GM18519 (cell line): ENCODE results near the gene DAND5.

Experiments used
- ATAC-seq: cut with Tn5 transposase; IDR thresholded peaks from one replicate; pipeline ENCODE4 v1.9.1; 2021; ENCODE audit warnings: mild to moderate bottlenecking, moderate library complexity; ENCODE audit not compliant: unreplicated experiment, low FRiP score

The DAND5 gene, protein sequence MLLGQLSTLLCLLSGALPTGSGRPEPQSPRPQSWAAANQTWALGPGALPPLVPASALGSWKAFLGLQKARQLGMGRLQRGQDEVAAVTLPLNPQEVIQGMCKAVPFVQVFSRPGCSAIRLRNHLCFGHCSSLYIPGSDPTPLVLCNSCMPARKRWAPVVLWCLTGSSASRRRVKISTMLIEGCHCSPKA

DNA sequence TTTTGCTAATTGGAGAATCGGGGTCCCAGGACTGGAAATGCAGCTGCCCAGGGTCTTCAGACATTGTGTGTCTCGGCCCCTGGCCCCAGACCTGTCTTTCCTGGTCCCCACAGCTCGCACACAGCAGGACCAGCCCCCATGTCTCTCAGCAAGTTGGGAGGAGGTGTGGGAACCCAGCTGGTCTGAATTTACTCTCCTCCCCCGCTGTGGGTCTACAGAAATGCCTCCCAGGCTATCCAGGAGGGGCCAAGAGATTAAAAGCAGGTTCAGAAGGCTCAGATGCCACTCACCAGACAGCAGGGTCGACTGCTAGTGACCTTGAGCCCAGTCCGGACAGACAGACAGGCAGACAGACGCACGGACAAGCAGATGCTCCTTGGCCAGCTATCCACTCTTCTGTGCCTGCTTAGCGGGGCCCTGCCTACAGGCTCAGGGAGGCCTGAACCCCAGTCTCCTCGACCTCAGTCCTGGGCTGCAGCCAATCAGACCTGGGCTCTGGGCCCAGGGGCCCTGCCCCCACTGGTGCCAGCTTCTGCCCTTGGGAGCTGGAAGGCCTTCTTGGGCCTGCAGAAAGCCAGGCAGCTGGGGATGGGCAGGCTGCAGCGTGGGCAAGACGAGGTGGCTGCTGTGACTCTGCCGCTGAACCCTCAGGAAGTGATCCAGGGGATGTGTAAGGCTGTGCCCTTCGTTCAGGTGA is at the start of gene DAND5:
DAND5 (plus strand) TSS at position 285 of the 697 bp plus-strand sequence; CDS start at position 370, 85 bp downstream.
- no peak for ATAC-seq

DNA sequence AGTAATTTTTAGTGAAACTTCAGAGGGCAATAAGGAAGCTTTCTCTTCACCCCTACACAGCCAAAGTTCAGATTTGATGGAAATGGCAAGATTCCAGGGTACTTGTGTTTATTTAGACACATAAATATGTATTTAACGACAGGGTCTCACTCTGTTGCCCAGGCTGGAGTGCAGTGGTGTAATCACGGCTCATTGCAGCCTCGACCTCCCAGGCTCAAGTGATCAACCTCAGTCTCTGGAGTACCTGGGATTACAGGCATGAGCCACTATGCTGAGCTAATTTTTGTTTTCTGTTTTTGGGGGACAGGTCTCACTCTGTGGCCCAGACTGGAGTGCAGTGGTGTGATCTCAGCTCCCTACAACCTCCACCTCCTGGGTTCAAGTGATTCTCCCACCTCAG is 48.3 kb upstream of the DAND5 start:
- ATAC-seq, result no peak

DNA sequence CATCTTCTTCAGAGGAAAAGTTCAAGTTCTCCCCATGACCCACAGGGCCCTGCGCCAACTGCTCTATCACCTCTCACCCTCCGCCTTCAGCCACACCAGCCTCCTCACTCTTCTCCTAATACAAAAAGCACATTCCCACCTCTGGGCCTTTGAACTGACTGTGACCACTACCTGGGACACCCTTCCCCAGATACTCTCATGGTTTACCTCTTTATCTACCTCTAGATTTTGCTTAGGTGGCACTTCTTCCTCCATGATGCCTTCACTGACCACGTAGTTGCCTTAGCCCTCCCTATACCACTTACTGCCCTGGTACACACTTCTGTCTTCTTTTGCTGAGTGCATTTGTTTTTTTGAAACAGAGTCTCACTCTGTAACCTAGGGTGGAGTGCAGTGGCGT is 46.4 kb upstream of the DAND5 start:
- no peak for ATAC-seq

DNA sequence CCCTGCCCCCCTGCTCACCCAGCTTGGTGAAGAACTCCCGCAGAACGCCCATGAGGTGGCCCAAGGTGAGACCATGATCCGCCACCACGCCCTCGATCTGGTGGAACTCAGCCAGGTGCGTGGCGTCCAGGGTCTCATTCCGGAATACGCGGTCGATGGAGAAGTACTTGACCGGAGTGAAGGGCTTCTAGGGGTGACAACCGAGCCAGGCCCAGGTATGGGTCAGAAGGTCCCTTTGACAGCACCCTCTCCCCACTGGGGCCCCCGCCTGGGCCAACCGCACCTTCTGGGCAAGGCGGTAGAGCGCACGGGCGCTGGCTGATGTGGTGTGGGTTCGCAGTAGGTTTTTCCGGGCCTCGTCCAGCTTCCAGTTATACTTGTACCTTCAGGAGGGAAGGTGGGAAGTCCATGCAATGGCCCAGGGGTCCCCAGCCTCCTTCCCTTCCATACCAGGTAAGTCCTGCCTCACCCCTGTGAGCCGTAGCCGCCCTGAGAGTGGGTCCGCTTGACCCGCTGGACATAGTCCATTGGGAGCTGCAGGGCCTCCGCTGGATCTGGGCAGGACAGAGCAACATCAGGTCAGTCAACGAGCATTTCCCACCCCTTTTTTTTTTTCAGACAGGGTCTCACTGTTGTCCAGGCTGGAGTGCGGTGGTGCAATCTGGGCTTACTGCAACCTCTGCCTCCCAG is 44.6 kb upstream of the DAND5 start:
- ATAC-seq, result no peak

DNA sequence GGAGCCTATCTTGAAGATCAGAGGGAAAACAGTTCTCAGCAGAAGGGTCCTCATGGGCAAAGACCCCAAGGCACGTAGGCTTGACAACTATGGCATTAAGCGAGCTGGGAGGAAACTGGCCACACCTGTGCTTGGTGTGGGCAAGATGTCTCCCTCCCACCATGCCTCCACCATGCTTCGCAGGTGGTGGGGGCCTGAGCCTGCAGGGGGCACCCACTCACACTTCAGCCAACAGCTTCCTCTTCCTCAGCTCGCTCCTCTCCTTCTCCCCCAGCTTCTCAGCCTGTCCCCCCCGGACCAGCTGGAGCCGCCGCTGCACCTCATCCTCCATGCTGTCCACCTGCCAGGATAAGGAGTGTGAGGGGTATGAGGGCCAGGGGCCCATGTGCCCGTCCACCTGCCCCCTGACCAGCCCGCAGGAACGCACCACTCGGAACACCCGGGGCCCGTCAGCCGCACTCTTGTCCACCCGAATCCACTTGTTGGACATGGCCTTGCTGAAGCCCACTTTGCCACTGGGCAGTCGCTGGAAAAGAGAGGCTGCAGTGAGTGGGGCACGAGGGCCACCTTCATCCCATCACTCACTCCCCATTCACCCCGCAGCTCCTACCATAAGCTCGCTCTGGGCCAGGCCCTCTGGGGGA is 39.3 kb upstream of the DAND5 start:
- ATAC-seq, result no peak

DNA sequence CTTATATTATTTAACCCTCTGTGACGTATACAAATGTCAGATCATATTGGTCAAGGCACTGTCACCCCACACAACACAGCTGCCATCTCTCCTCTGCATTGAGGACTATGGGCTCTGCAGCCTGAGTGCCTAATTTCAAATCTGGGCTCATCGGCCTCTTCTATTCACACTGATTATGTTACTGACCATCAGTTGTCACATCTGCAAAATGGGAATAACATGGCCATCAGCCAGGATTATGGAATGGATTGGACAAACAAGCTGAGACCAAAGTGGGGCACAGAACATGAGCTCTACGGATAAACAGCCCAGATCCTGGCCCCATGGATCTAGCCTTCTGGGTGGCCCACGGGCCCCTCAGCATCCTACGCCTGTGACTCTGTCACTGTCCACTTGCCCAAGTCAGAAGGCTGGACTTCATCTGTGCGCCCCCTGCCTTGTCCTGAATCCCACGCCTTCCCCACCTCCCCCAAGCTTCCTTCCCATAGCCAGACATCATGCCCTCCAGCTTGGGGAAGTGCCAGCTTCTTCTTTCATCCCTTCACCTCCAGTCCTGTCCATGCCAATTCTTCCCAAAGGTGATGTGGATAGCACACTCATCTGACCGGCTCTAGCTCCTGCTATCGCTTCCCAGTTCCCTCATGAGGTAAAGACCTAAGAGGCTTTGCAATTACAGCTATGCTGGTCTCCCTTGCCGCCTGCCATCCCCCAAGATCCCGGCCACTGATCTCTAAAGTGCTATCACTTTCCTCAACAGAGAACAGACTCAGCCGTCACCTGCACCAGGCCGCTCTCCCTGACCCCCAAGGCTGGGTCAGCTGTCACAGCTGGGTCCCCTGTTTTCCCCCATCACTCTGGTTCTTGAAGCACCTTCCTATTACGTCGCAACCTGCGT is 36.7 kb upstream of the DAND5 start:
- ATAC-seq, result no peak

DNA sequence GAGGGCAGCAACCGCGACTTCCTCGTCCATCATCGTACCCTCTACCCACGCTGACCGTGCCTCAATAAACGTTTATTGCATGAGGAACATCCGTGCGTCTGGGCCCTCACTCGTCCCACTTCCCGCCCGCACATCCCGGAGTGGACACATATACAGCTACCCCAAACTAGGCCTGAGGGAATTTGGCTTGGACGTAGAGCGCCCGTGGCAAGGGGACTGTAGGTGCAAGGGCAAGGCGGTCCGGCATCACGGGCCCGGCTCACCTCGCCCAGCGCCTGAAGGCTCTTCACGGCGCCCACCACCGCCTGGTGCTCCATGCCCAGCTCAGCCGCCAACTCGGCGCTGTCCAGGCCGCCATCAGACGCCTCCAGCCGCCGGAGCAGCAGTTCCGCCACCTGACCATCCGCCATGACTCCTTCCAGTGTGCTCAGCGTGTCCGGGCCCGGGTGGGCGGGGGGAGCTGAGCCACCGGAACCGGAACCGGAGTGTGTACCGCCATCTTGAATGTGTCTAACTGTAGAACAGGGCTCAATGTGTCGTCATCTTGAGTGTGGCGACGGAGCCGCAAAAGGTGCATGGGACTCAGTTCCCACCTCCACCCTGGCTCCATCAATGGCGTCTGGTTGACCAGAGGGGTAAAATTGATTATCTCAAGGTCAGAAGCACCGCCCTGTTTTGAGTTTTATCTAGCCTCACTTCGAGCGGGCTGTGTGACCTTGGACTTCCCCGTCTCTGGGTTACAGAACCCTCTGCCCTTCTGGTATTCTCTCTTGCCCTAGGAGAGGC is 35.9 kb upstream of the DAND5 start, which contains the start of gene FARSA:
FARSA (minus strand) TSS at position 425 of the 786 bp plus-strand sequence; CDS start at position 410, 15 bp downstream.
- ATAC-seq, result no peak

DNA sequence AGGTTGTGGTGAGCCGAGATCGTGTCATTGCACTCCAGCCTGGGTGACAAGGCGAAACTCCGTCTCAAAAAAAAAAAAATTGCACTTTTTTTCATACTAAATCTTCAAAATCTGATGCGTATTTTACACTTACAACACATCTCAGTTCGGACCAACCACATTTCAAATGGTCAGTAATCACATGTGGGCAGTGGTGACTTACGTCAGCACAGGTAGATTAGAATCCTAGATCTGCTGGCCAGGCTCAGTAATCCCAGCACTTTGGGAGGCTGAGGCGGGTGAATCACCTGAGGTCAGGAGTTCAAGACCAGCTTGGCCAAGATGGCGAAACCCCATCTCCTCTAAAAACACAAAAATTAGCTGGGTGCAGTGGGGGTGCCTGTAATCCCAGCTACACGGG is 34.3 kb upstream of the DAND5 start:
- no peak for ATAC-seq

DNA sequence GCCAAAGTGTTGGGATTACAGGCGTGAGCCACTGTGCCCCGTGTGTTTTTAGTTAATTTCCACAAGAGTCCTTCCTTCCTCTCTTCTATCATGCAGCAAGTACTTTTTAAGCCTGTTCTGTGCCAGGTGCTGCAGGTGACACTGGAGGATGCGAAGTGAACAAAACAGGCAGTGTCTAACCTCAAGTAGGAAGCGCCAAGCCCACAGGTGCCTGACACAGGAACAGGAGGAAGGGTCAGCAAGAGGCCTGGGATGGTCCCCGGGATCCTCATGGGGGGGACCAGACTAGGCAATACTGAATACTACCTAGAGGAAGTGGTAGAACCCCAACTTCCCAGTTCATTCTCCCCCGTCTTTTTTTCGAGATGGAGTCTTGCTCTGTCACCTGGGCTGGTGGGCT is 32.8 kb upstream of the DAND5 start:
- ATAC-seq, result no peak

DNA sequence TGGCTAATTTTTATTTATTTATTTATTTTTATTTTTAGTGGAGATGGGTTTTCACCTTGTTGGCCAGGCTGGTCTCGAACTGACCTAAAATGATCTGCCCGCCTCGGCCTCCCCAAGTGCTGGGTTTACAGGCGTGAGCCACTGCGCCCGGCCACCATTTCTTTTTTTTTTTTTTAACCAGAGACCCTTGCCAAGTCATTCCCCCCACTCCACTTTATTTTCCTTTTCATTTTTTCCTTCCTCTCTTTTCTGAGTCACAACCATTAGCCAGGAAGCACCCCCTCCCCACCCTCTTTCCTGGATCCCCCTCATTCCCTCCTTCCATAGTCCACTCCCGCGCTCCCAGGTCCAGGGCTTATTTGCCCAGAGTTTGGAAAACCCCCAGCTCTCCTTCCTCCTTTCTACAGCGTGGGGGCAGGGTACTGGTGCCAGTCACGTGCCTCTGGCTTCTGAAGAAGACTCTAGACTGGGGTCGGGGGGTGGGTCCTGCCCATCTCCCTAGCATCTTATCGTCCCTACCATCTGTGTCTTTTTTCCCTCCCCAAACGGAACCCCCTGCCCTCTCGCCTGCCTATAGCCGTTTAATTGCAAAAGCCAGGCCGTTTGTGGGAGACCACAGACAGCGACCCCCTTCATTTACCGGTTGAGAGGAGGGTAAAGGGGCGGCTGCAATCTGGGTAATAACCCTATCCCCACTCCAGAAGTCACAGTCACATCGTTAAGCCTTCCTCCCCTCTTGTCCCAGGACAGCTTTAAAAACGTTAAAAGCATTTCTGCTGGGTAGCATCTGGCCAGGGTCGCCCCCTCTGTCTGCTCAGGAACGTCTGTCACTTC is 32.1 kb upstream of the DAND5 start:
- no peak for ATAC-seq

DNA sequence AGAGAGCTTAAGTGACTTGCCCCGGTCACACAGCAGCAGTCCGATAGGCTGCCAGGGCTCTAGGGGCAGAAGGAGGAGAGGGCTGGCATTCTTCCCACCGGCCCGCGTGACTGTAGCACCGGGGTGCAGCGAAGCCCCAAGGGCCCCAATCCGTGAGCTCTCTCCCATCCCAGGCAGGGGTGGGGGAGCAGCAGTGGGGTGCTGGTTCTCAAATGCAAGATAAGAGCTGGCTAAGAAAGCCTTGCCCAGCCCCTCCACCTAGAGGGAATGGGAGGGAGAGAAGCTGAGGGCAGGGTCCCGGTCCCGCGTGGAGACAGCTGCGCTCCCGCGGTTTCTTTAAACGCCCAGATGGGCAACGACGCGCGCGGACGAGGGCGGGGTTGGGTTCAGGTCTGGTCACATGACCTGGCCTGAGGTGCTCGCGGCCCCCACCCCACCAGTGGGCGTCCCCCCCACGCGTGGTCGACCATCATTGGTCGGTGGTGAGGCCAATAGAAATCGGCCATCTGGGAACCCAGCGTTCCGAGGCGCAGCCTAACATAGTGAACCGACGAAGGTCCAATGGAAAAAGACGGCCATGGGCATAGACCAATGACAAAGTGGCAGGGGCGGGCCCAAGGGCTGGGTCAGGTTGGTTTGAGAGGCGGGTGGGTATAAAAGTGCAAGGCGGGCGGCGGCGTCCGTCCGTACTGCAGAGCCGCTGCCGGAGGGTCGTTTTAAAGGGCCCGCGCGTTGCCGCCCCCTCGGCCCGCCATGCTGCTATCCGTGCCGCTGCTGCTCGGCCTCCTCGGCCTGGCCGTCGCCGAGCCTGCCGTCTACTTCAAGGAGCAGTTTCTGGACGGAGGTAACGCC is 31.2 kb upstream of the DAND5 start, which contains the start of gene CALR:
CALR (plus strand) TSS at position 683 of the 852 bp plus-strand sequence; CDS start at position 754, 71 bp downstream.
- ATAC-seq, result peak; percentile 58

DNA sequence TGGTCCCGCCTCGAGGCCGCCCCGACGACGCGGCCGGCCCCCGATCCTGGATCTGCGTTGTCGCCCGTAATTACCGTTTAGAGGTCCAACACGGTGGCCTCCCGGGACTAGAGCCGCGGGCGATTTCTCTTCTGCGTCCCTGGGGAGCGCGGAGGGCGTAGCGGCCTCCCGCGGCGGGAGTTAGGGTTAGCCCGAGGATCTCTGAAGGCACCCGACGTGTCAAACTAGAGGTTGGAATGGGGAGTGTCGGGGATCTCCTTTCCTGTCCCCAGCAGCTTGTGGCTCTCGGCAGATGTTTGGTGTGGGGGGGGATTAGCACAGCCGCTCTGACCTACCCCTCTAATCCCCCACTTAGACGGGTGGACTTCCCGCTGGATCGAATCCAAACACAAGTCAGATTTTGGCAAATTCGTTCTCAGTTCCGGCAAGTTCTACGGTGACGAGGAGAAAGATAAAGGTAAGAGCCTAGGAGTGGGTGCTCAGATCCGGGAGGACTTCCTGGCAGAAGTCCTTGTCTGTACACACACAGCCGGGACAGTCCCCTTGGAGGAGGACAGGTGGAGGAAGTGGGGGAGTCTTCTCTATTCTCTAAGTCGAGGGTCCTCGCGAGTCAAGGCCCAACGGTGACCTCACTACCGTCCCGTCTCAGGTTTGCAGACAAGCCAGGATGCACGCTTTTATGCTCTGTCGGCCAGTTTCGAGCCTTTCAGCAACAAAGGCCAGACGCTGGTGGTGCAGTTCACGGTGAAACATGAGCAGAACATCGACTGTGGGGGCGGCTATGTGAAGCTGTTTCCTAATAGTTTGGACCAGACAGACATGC is 30.4 kb upstream of the DAND5 start:
- no peak for ATAC-seq

DNA sequence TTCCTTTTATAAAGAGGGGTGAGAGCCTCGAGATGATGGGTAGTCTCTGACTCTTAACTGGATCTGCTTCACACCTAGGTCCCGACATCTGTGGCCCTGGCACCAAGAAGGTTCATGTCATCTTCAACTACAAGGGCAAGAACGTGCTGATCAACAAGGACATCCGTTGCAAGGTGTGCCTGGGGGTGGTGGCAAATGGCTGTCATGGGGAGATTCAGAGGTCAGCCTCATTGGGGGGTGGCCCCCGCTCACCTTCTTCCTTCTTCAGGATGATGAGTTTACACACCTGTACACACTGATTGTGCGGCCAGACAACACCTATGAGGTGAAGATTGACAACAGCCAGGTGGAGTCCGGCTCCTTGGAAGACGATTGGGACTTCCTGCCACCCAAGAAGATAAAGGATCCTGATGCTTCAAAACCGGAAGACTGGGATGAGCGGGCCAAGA is 29.4 kb upstream of the DAND5 start:
- no peak for ATAC-seq

DNA sequence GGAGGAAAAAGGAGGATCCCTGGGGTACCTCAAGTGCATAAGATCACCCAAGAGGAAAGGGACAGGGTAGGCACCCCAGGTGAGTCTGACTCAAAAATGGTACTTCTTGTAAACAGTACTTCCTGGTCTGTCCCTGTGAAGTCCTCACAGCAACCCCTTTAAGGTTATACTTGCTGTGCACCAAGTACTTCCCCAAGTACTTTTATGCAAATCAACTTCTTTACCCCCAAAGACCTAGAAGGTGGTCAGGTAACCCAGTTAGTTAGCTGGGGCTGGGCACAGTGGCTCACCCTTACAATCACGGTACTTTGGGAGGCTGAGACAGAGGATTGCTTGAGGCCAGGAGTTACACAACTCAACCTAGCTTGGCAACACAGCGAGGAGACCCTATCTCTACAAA is 28.5 kb upstream of the DAND5 start:
- ATAC-seq, result no peak

DNA sequence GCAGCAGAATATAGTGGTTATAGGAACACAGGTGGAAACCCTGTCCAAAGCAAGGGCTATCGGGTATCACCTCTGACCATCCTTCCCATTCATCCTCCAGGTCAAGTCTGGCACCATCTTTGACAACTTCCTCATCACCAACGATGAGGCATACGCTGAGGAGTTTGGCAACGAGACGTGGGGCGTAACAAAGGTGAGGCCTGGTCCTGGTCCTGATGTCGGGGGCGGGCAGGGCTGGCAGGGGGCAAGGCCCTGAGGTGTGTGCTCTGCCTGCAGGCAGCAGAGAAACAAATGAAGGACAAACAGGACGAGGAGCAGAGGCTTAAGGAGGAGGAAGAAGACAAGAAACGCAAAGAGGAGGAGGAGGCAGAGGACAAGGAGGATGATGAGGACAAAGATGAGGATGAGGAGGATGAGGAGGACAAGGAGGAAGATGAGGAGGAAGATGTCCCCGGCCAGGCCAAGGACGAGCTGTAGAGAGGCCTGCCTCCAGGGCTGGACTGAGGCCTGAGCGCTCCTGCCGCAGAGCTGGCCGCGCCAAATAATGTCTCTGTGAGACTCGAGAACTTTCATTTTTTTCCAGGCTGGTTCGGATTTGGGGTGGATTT is 25.8 kb upstream of the DAND5 start:
- no peak for ATAC-seq

DNA sequence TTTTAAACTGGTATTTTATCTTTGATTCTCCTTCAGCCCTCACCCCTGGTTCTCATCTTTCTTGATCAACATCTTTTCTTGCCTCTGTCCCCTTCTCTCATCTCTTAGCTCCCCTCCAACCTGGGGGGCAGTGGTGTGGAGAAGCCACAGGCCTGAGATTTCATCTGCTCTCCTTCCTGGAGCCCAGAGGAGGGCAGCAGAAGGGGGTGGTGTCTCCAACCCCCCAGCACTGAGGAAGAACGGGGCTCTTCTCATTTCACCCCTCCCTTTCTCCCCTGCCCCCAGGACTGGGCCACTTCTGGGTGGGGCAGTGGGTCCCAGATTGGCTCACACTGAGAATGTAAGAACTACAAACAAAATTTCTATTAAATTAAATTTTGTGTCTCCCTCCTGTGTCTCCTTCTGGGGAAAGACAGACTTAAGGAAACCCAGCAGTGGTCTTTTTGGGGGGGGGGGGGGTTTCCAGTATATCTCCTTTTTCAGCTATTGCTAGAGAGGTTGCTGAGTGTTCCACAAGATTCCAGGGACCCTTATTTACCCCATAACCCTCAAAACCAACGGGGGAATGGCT is 25.2 kb upstream of the DAND5 start:
- ATAC-seq, result no peak
